A549 (cell line): ENCODE results near the gene NEURL1. TPM values are rescaled to one million over a fixed set of nuclear protein-coding genes. Genes with fewer than 3 reads are reported as not detected.

Experiments used
- ATAC-seq, 2 experiments: fragments of 200-7000 bp in 1 of 2; fragments of >200 bp in 1 of 2; cut with Nextera tagmentation in 1 of 2; cut with Tn5 transposase in 1 of 2; 3 replicates each; pipeline versions ENCODE4 v1.8.0 to v1.9.1; 2018 to 2020; ENCODE audit warnings: mild to moderate bottlenecking in 1 of 2, moderate library complexity in 1 of 2
- CTCF ChIA-PET: fragments of 300-600 bp; sonication (Branson Sonifier 250); formaldehyde crosslinking; extraction: SDS; loops from one replicate; lab custom pipeline; 2021; ENCODE audit warnings: antibody characterized with exemption, inconsistent platforms; lab: Yijun Ruan, JAX
- POLR2A ChIA-PET: fragments of 350-600 bp; formaldehyde crosslinking; extraction: SDS; loops from one replicate; lab custom pipeline; 2021; ENCODE audit warnings: antibody characterized with exemption, inconsistent platforms; lab: Yijun Ruan, JAX
- DNase-seq, 2 experiments: peaks; one replicate each; pipeline versions ENCODE4 v3.0.0 to v3.0.0-alpha.2; 2011 to 2016; ENCODE audit warnings: low read depth in 1 of 2, low spot score in 1 of 2
- FAIRE-seq: peaks from 2 replicates; lab custom pipeline; 2011; peaks lifted over from hg19 to GRCh38; lab: Jason Lieb, UNC
- H3K27ac ChIP-seq, 2 experiments: fragments of >200 bp; sonication (Bioruptor Twin); formaldehyde crosslinking; 3 replicates each; pipeline ENCODE4 v1.5.1; 2016 to 2017
- H3K4me1 ChIP-seq: fragments of >200 bp; sonication (Bioruptor Twin); formaldehyde crosslinking; 3 replicates; pipeline ENCODE4 v1.6.1; 2016
- H3K4me2 ChIP-seq: fragments of >200 bp; sonication (Bioruptor Twin); formaldehyde crosslinking; 3 replicates; pipeline ENCODE4 v1.6.1; 2016
- H3K4me3 ChIP-seq: fragments of >200 bp; sonication (Bioruptor Twin); formaldehyde crosslinking; 3 replicates; pipeline ENCODE4 v1.5.1; 2016
- H3K9me3 ChIP-seq: fragments of >200 bp; sonication (Bioruptor Twin); formaldehyde crosslinking; 3 replicates; pipeline ENCODE4 v1.6.1; 2016
- HOXB13 ChIP-seq: fragments of 250-450 bp; sonication (Bioruptor Pico); IDR thresholded peaks from 2 replicates; pipeline ENCODE4 v1.5.0; 2020; ENCODE audit warnings: low read depth, mild to moderate bottlenecking, moderate library complexity
- JUN ChIP-seq, 2 experiments: fragments of >200 bp; sonication (Bioruptor Twin); formaldehyde crosslinking; IDR thresholded peaks; 2 replicates in 1 of 2; 3 replicates in 1 of 2; pipeline ENCODE4 v1.6.1; 2016 to 2017
- MAX ChIP-seq: IDR thresholded peaks from 2 replicates; pipeline ENCODE4 v1.6.1; 2012
- MAZ ChIP-seq: fragments of 150-350 bp; IDR thresholded peaks from 2 replicates; pipeline ENCODE4 v1.6.1; 2014; ENCODE audit warnings: antibody characterized with exemption, low read depth, low read length, borderline replicate concordance
- PHF8 ChIP-seq: fragments of 200-600 bp; sonication (generic); IDR thresholded peaks from 2 replicates; pipeline ENCODE4 v1.6.1; 2016; ENCODE audit warnings: low read depth, mild to moderate bottlenecking, antibody characterized with exemption, moderate library complexity, borderline replicate concordance
- RAD21 ChIP-seq, 2 experiments: fragments of >200 bp in 1 of 2; sonication (Bioruptor Twin) in 1 of 2; formaldehyde crosslinking in 1 of 2; IDR thresholded peaks in 1 of 2; conservative IDR thresholded peaks in 1 of 2; 2 replicates in 1 of 2; 3 replicates in 1 of 2; pipeline ENCODE4 v1.6.1; 2012 to 2018; ENCODE audit warnings: inconsistent platforms in 1 of 2
- RARB ChIP-seq: fragments of 250-450 bp; sonication (Bioruptor Pico); IDR thresholded peaks from 2 replicates; pipeline ENCODE4 v1.8.0; 2021; ENCODE audit warnings: mild to moderate bottlenecking, moderate library complexity
- RFX5 ChIP-seq: fragments of 450-650 bp; IDR thresholded peaks from 2 replicates; pipeline ENCODE4 v1.7.1; 2014; ENCODE audit warnings: antibody characterized with exemption, mild to moderate bottlenecking, moderate library complexity
- RNF2 ChIP-seq: fragments of 200-600 bp; sonication (generic); IDR thresholded peaks from 2 replicates; pipeline ENCODE4 v1.6.1; 2016; ENCODE audit warnings: low read depth, mild to moderate bottlenecking, antibody characterized with exemption, moderate library complexity, borderline replicate concordance
- SMC3 ChIP-seq: fragments of >200 bp; sonication (Bioruptor Twin); formaldehyde crosslinking; IDR thresholded peaks from 3 replicates; pipeline ENCODE4 v1.6.1; 2018; ENCODE audit warnings: inconsistent platforms
- SREBF2 ChIP-seq: fragments of 450-650 bp; IDR thresholded peaks from 2 replicates; pipeline ENCODE4 v1.6.1; 2014; ENCODE audit warnings: mild to moderate bottlenecking, moderate library complexity
- ZC3H11A ChIP-seq: fragments of 450-650 bp; IDR thresholded peaks from 2 replicates; pipeline ENCODE4 v1.6.1; 2014; ENCODE audit warnings: antibody characterized with exemption, mild to moderate bottlenecking
- ZNF302 ChIP-seq: fragments of 250-450 bp; sonication (Bioruptor Pico); IDR thresholded peaks from 2 replicates; pipeline ENCODE4 v1.9.0; 2021; ENCODE audit warnings: inconsistent platforms, mild to moderate bottlenecking, moderate library complexity
- WGBS: methylation state at CpG from one replicate; pipeline ENCODE4 v1.1.6; 2017; ENCODE audit errors: missing lambda C conversion rate; 5-methylcytosine and 5-hydroxymethylcytosine counted together
- polyA plus RNA-seq, 4 experiments: library from polyadenylated mRNA; depleted of rRNA in 3 of 4; stranded (reverse); fragments of >200 nt; fragmentation: RNase III in 1 of 4; extraction: RNeasy Plus Mini Kit Qiagen cat#74134 plus additional on column Dnase treatment in 1 of 4; gene quantifications; 2 replicates in 3 of 4; 3 replicates in 1 of 4; pipeline ENCODE4 v1.2.3, GENCODE V29; 2011 to 2017
- TF ChIP-seq, protein P1 (sequence below): fragments of >200 bp; sonication (Bioruptor Twin); formaldehyde crosslinking; IDR thresholded peaks from 3 replicates; pipeline ENCODE4 v1.5.1; 2016
- TF ChIP-seq, protein P2 (sequence below): fragments of >200 bp; sonication (Bioruptor Twin); formaldehyde crosslinking; IDR thresholded peaks from 2 replicates; pipeline ENCODE4 v1.6.1; 2016

The NEURL1 gene
- polyA plus RNA-seq, 2 of the 4 experiments (the other 2 are of a cell fraction), result 0.06 to 0.37 TPM

GRCh38 chr10:103564116-103564501, 70.6 kb downstream of the NEURL1 start (continued):
- TF ChIP-seq MAX (no peak), RFX5 (no peak), SREBF2 (no peak), SMC3 (no peak)

DNA sequence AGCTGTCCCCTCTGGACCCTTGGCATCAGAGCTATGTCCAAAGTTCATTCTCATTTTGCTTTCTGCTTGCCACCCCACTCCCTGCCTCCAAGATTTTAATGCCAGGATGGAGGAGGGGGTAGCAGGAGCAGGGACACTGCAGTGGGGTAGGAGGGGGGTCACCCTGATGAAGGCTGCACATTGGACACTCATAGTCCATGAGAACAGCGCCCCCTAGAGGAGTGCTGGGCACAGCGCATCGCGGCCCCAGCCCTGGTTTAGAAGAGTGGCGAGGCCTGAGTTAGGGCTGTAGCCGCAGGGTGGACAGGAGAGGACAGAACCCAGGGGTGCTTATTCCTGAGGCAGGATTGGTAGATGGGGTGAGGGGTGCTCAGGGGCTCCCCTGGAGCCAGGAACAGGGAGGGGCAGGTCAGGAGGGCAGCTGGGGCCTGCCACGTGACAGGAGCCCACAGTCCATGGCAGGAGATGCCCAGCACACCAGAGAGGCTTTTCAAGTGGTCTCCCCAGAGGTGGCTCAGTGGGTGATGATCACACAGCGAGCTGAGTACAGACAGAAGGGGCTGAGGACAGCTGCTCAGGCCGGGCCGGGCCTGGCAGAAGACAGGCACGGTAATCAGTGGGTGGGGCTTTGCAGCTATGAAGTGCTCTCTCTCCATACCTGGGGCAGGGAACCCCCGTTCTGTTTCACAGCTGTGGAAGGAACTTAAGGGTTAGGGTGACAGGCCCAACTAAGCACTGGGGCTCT, 71.4 kb downstream of the NEURL1 start:
- DNase-seq (peak; percentile 43 to 67), FAIRE-seq (no peak), ATAC-seq (peak; percentile 62 to 88; a peak in 5 of 6 replicates)
- no peak for TF ChIP-seq PHF8
- peak; percentile 32 to 64; a peak in 2 of 5 replicates for TF ChIP-seq RAD21 (conservative IDR thresholded peaks at IDR 0.05 in 1 of 2, IDR thresholded peaks at IDR 0.05 in 1 of 2)
- TF ChIP-seq, protein P1, sequence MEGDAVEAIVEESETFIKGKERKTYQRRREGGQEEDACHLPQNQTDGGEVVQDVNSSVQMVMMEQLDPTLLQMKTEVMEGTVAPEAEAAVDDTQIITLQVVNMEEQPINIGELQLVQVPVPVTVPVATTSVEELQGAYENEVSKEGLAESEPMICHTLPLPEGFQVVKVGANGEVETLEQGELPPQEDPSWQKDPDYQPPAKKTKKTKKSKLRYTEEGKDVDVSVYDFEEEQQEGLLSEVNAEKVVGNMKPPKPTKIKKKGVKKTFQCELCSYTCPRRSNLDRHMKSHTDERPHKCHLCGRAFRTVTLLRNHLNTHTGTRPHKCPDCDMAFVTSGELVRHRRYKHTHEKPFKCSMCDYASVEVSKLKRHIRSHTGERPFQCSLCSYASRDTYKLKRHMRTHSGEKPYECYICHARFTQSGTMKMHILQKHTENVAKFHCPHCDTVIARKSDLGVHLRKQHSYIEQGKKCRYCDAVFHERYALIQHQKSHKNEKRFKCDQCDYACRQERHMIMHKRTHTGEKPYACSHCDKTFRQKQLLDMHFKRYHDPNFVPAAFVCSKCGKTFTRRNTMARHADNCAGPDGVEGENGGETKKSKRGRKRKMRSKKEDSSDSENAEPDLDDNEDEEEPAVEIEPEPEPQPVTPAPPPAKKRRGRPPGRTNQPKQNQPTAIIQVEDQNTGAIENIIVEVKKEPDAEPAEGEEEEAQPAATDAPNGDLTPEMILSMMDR, result peak; percentile 56
- ChIA-PET CTCF (interaction anchor here (0.7 to 4.6 kb wide), 26 partner anchors 8 to 149 kb away, joined by 3 to 34 read pairs (median 5); partner anchors contain the start of gene NEURL1), POLR2A (no interaction called here)
- no peaks in the 10 kb centered on the region for H3K9me3 ChIP-seq
- H3K27ac ChIP-seq, result no peak overlapping the region
- no peak overlapping the region for H3K4me2 ChIP-seq
- no peaks in the 10 kb centered on the region for H3K4me1 ChIP-seq
- H3K4me3 ChIP-seq, result no peak overlapping the region
- WGBS, result 63% methylated on average over 12 of the region's 12 CpGs

DNA sequence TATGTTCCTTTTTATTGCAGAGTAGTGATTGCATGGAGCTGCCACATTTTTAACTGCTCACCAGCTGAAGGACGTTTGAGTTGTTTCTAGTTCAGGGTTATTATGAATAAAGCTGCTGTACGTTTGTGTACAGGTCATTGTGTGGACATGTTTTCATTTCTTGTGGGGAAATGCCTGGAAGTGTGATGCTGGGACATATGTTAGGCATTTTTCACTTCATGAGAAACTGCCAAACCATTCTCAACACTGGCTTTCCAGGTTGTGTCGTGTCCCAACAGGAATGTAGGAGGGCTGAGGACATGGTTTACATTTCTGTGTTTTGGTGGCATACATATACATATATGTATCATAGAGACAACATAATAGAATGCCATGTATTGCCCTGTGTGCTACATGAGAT, 73.0 kb downstream of the NEURL1 start:
- no peak for FAIRE-seq

GRCh38 chr10:103568505-103568904, 75.0 kb downstream of the NEURL1 start:
- Histone ChIP-seq H3K4me3 (no peak overlapping the region), H3K4me1 (no peaks in the 10 kb centered on the region), H3K9me3 (no peaks in the 10 kb centered on the region), H3K4me2 (no peak overlapping the region), H3K27ac (no peak overlapping the region)
- ATAC-seq, result no peak
- no peak for FAIRE-seq
- whole genome bisulfite sequencing, result 80% methylated on average over 5 of the region's 5 CpGs
- TF ChIP-seq MAZ, result no peak
- TF ChIP-seq, protein P2, sequence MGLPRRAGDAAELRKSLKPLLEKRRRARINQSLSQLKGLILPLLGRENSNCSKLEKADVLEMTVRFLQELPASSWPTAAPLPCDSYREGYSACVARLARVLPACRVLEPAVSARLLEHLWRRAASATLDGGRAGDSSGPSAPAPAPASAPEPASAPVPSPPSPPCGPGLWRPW, result no peak
- TF ChIP-seq RNF2, result no peak
- DNase-seq, result no peak
- ChIA-PET POLR2A (no interaction called here), CTCF (interaction anchor here (1.9 kb wide), 1 partner anchor 8 kb away, joined by 6 read pairs; no protein-coding TSS in a partner anchor)

More for the DNA sequence above, 73.0 kb downstream of the NEURL1 start:
- TF ChIP-seq HOXB13 (CRISPR knock-in tag) (no peak), RNF2 (no peak), MAZ (no peak), ZC3H11A (no peak), RARB (no peak), JUN (IDR thresholded peaks at IDR 0.05) (no peak), ZNF302 (CRISPR knock-in tag) (no peak)
- TF ChIP-seq, protein P2, result no peak
- CTCF ChIA-PET, result interaction anchor here (0.8 to 4.6 kb wide), 5 partner anchors 11 to 120 kb away, joined by 4 to 32 read pairs (median 24); no protein-coding TSS in a partner anchor
- no peak for DNase-seq
- Histone ChIP-seq H3K4me1 (no peaks in the 10 kb centered on the region), H3K27ac (no peak overlapping the region), H3K4me2 (no peak overlapping the region), H3K4me3 (no peak overlapping the region), H3K9me3 (no peaks in the 10 kb centered on the region)
- WGBS, result 12% methylated on average over 3 of the region's 3 CpGs
- no peak for ATAC-seq
- POLR2A ChIA-PET, result no interaction called here
